Sciatic nerve (tissue), 2 donors: ENCODE results near the gene CRISPLD2. TPM values are rescaled to one million over a fixed set of nuclear protein-coding genes. Genes with fewer than 3 reads are reported as not detected.

ENCODE experiments used
- ATAC-seq: fragments of 200-7000 bp; cut with Tn5 transposase; one replicate; pipeline ENCODE4 v1.9.1; 2020; ENCODE audit warnings: mild to moderate bottlenecking, moderate library complexity
- DNase-seq: peaks from one replicate; pipeline ENCODE4 v3.0.0-alpha.2; 2020; ENCODE audit warnings: low spot score
- intact Hi-C: fragments of 100-400 bp; cut with DNase I; formaldehyde crosslinking; loops from one replicate; pipeline ENCODE4 v1.14.2; 2022
- total RNA-seq: library from RNA; stranded (reverse); fragmentation: NEBNext Ultra II Directional; extraction: Animal tissue kit (Norgen Biotek cat#: 25700); gene quantifications from one replicate; pipeline ENCODE4 v1.2.1, GENCODE V29; 2021
- donor health status: DM: no; HTN: no; CAD: no.
- donor health status: DM: no; HTN: no; CAD: no.

CRISPLD2 gene
- total RNA-seq, 1 donor from 2014 or later = 118 TPM

- DNase-seq = no peak
- no peak for ATAC-seq
- intact Hi-C loops = no loop called here
Measured at GRCh38 chr16:84957792-84958191, 138.0 kb downstream of the CRISPLD2 start.

Other genes starting within 250 kb of the CRISPLD2 start
- gene COTL1, start 201.9 kb upstream of the CRISPLD2 start, total RNA-seq = 77.9 TPM
- 60.2 TPM for gene KLHL36, start 171.5 kb upstream of the CRISPLD2 start, total RNA-seq
- gene USP10, start 120.0 kb upstream of the CRISPLD2 start, total RNA-seq = 72.2 TPM
- gene ZDHHC7, start 191.6 kb downstream of the CRISPLD2 start, total RNA-seq = 48.8 TPM
- gene KIAA0513, start 207.8 kb downstream of the CRISPLD2 start, total RNA-seq = 12.6 TPM